GM21528 (cell line): ENCODE data around the gene FOXO3.
"Not testable (repeated sequence)": the region's sequence is repeated elsewhere in the genome, so short reads cannot be mapped to it uniquely, and the experiment has no call there.

Experiments
- ATAC-seq: cut with Tn5 transposase; IDR thresholded peaks from one replicate; pipeline ENCODE4 v1.9.1; 2021; ENCODE audit warnings: mild to moderate bottlenecking, moderate library complexity; ENCODE audit not compliant: unreplicated experiment, low FRiP score

The FOXO3 gene

DNA sequence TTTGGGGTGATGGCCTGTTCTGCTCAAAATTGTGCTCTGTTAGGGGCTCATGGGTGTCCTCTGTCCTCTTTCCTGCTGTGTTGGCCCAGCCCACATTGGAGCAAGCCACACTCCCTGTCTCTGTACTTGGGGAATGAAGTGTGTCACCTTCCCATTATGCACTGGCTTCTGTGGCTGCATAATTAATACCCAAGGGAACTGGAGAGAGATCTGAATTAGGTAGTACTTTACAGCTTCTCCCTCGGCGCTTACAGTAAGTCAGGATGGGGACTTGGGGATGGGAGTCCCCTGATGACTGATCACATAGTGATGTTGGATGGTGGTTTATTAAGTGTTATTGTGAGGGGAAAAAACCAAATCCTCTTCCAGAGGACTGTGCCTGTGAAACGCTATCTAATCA is 116.6 kb downstream of the FOXO3 start:
- no peak for ATAC-seq

DNA sequence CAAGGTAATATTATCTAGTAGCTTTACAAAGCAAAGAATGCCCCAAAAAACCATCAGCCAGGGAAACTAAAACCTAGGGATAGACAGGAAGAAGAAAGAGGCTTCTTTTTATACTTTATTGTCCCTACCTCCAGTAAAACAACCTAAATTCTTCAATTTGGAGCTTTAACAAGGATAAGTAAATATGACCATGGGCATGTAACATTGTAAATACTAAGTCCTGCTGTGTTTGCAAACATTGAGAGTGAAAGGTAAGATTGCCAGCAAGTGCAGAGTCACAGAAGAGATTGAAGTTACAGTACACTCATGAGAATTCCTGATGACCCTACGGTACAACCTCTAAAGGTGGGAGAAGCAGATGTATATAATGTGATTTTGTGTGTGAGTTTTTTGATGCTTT is 117.2 kb downstream of the FOXO3 start:
- no peak for ATAC-seq

DNA sequence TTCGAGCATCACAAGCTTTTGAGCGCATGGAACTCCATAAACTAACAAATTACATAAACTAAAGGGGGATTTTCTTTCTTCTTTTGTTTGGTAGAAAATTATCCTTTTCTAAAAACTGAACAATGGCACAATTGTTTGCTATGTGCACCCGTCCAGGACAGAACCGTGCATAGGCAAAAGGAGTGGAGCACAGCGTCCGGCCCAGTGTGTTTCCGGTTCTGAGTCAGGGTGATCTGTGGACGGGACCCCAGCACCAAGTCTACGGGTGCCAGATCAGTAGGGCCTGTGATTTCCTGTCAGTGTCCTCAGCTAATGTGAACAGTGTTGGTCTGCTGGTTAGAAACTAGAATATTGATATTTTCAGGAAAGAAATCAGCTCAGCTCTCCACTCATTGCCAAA is 119.6 kb downstream of the FOXO3 start:
- ATAC-seq = not testable (repeated sequence)

DNA sequence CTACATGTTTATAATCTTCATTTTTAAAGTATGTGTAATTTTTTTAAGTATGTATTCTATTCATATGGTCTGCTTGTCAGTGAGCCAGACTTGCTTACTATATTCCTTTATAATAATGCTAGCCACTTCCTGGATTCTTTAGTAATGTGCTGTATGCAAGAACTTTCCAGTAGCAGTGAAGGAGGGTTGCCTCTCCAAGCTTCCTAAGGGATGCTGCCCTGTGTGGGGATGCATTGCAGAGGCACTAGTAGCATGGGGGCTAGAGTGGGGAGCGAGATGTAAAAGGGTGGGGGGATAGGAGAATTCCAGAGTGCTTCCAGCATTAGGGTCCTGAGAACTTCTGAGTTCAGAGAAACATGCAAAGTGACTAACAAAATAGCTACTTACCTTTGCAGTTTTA is 121.0 kb downstream of the FOXO3 start:
- not testable (repeated sequence) for ATAC-seq

DNA sequence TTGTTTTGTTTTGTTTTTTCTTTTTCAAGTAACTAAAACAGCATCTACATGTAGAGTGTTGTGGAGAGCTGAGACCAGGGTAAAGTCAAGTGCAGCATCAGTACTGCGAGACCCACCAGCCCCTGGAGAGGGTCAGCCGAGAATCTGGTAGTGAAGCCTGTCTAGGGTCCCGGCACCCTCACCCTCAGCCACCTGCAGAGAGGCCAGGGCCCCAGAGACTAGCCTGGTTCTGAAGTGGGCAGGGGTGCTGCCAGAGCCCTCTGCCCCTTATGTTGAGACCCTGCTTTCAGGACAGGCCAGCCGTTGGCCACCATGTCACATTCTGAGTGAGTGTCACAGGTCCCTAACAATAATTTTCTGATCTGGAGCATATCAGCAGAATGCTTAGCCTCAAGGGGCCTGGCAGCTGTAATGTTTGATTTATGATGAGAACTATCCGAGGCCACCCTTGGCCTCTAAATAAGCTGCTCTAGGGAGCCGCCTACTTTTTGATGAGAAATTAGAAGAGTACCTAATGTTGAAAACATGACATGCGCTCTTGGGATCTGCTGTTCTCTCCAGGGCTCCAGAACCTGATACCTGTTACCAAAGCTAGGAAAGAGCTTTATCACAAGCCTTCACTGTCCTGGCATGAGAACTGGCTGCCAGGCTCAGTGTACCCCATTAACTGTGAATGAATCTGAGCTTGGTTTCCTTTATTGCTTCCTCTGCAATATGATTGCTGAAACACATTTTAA is 121.8 kb downstream of the FOXO3 start:
- ATAC-seq = not testable (repeated sequence)

DNA sequence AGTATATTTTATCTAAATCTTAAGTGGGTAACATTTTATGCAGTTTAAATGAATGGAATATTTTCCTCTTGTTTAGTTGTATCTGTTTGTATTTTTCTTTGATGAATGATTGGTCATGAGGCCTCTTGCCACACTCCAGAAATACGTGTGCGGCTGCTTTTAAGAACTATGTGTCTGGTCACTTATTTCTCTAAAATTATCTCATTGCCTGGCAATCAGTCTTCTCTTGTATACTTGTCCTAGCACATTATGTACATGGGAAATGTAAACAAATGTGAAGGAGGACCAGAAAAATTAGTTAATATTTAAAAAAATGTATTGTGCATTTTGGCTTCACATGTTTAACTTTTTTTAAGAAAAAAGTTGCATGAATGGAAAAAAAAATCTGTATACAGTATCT is 123.3 kb downstream of the FOXO3 start:
- not testable (repeated sequence) for ATAC-seq

DNA sequence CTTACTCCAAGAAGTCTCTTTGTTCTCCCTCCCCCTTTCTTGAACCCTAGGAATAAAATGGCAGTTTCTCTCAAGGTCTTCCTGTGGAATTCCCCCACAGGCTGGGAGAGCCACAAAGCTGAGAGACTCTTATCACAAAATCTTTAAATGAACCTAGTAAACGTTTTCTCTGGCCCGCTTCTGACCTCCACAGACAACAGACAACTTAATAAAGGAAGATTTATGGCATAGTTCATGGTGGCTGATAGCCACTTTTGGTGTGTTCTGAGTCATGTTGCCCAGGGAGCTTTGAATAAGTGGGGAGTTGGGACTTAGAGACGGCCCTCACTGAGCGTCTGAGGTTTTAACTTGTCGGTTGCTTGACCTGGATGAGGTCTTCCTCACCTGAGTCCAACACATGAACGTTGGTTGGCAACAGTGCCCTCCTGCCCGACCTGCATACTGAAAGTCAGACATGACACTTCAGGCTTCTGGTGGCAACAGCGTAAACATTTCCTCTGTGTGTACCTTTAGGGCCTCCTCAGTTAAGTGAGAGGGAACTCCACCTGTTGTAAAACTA is 124.1 kb downstream of the FOXO3 start:
- no peak for ATAC-seq

DNA sequence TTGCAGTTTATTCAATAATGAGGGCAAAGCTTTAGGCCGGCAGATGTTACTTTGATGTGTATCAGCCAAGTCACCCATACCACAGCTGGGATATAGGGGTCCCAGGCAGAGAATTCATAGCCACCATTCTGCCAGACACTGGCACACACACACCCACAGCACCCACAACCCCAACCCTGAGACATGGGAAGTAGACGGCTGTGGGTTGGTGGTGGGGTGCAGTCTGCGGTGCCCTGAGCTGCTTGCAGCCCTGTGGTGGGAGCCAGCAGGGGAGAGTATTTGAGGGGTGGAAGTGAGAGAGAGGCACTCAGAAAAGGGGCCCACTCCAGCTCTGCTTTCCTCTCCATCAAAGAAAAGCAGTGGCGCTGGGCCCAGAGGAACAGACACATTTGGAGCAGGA is 125.3 kb downstream of the FOXO3 start:
- ATAC-seq = no peak

DNA sequence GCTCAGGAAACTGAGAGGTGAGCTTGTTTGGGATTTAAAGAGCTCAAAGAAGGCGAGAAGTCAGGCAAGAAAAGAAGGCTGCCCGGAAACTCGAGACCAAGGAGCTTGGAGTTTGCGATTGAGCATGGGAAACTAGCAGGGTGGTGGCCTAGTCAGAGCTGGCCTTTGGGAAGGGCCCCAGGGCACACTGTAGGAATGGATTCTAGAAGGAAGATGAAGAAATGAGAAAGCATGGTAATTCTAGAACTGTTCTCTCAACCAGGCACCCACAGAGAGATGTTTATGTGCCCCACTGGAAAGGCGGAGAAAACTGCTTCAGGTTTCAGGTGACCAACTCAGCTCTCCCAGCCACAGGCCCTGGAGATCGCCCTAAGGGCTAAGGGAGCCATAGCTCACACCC is 126.2 kb downstream of the FOXO3 start:
- ATAC-seq = no peak

DNA sequence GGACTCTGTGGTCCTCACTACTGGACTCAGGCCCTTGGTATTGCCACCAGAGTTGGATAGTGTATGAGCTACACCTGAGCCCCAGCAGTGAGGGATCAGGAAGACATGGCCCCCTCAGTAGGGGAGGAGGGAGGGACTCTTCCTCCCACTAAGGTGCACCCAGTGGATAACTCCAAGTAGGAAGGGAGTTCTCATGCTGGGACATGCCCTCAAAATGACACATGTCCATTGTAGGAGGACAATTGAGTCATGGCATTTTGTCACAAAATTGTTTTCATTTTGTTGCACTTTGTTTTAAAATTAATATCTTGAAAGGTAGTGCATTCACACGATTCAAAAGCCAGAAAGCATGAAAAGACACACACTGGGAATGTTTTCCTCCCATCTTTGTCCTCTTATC is 127.2 kb downstream of the FOXO3 start:
- no peak for ATAC-seq

DNA sequence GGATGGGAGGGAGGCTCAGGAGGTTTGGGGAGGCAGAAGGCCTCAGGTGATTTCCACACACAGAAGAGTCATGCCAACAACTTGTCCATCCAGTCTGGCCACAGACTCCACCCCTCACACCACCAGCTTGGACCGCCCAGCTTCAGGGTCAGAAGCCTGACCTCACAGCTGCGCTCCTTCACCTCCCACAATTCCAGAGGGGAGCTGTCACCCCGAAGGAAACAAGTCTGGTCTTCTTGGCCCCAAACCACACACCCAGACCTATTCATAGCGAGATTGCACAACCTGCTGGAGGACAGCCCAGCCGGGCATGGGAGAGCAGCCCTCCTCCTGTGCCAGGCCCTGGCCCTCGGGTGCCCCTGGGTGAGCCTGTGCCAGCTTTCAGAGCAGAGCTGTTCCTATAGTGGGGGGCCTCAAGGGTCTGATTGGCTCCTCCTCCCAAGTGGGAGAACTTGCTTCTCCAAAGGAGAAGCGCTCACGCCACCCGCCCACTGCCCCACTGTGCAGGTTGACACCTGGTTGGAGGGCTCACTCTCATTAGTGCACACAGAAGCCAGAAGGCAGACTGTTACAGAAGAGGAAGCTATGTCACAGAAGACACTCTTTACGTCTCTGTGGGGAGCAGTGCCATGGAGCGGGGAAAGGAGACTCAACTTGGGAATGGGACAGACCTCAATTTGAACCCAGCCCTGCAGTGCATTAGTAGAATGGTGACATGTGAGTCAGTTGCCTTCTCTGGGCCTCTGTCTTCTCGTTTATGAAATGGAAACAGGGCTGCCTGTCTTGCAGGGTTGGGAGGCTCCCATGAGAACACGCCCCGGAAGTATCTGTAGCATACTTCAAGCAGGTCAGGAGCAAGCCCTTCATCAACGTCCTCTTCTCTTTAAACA is 128.8 kb downstream of the FOXO3 start:
- no peak for ATAC-seq

DNA sequence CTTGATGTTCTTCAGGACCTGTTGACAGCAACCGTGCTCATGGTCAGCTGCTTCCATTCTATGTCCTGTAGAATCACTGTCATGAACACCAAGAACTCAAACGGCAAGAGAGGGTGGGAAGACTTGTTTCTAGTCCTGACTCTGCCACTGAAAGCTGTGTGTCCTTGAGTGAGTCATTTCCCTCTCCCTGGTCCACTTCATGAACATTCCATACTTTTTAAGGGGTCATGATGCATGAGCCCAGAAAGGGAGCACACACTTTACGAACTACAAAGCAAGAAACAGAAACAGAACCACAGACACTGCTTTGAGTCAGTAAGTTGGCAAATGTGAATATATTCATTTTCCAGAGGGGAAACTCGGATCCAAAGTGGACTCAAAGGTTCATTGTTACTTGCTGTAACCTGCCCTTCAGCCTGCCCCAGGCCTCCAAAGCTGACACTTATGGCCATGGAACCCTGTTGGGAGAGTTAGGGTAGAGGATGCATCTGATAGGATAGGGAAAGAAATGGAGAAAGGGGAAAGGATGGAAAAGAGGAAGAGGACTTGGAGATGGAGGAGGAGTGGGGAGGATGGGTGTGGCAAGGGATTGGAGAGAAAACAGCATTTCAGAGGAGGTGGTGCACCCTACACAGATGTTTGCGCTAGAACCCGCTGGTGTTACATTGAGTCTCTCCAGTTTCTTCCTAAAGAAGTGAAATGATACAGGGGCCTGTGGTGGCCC is 129.8 kb downstream of the FOXO3 start:
- ATAC-seq = no peak

DNA sequence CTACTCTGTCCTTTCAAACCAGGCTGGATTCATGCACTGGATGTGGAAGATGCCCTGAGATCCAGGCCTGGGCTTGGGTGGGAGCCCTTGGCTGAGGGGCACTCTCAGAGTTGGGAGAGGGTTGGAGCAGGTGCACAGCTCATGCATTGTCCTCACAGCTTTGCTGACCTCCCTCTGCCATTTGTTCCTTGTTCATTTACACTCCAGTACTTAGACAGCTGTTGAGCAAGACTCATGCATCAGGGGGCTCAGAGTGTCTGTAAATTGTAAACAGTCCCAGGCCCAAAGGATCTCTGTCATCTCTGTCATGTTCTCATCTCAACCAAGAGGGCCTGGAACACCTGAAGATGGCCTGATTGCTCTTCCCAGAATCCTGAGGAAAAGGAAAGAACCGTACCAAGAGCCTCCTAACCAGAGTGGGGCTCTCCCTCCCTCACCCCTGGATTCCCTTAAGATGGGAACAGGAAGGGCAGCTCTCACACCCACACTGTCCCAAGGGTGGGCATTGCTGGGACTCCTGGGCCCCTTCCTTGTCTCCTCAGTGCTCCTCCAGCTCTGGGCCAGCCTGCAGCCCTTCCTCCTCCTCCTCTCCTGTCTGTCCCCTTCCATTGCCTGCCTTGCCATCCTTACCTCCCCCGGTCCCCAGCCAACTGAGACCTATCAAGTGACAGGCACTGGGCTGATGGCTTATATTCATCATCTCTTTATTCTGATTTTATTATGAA is 132.9 kb downstream of the FOXO3 start:
- no peak for ATAC-seq

DNA sequence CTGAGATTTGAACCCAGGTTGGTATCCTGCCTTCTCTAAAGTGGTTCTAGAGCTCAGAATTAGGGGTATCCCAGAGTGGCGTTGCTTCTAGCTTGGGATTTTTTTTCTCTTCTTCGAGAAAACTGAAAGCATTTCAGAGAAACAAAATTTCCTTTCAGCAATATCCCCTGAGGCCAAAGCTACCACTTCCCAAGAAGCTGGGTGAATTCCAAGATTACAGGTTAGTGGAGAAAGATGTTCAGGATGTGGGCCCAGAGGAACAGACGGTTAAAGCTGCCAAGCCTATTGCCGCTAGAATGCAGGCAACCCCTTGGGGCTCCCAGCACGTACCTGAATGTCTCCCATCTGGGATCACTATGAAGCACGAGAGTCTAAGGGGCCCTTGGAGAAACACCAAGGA is 134.1 kb downstream of the FOXO3 start:
- no peak for ATAC-seq

DNA sequence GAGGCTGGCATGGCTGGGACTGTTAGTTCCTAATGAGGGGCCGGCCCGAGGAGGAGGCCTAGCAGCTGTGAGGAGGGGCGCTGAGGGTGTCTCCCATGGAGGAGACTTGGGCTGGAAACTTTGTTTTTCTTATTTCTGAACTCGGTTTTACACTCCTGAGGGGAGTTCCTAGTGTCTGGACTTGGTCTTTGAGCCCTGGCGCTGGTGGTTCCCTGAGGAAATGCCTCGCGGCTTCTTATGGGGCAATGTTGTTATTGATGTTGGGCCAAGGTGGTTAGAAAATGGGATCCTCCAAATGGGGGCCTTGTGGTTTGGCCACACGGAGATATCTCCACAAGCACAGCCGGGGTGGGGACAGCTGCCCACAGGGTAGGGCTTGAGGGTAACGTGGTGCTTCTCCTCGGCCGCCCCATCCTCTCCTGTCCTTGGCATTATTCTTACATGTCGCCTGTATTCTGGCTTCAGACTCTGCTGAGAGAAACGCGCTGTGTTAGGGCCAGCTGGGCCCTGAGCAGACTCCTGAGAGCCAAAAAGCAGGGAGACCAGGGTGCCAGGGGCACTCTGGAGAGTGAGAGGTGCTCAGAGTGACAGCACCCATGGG is 136.9 kb downstream of the FOXO3 start:
- no peak for ATAC-seq

DNA sequence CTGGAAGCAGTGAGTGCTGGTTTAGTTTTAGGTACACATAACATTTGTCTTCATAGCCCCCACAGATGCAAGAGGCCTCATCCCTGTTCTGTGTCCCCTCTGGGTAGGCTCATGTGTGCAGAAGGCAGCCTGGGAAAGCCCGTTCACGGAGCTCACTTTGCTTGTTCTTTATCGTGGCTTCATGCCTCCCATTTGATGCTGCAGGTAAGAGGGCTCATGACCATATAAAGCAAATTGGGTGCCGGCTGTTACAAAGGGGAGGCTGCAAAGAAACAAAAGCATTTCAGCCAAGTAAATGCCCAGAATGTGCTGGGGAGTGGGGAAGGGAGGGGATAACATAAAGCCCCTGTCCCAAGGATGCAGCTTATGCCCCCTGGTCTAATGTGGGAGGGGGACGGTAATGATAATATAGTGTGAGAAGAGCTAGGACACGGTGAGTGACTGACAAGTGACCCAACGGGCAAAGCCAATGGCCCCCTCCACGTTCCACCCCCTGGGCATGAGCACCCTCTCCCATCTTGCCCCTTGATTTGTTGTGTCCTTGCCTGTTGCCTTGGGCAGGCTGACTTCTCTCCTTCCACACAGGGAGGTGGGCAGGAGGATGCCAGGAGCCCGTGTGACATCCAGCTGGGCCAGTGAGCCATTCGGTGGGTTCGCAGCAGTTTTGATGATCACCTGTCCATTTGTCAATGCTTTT is 138.0 kb downstream of the FOXO3 start:
- no peak for ATAC-seq

DNA sequence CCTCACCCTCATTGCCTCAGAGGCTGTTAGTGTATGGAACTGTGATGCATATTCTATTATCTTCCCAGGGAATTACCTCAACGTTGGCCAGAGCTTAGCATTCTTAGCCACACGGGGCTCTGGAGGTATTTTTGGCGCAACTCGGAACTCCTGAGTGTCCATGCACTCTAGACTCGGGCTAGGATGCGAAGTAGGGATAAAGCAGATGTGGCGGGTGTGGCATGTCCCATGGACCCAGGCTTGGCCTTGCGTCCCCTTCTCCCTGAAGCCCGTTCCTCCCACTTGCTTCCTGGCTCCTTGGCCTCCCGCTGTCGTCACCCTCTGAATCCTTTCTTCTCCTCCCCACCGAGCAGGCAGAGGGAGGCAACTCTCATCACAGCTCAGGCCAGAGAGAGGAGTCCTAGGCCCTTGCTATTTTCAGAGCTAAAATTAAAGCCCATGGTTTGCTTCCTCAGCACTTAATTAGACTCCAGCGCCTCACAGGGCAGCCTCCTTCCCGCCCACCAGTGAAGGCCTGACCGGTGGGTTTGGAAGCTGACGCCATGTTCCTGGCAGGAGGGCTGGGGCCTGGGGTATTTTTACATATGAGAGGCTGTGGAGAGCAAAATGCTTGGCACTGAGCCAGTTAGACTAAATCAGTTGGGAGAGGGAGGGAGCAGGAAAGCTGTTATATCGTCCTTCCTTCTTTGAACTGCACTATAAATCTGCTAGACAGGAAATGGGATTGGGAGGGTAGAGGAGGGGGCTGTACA is 138.7 kb downstream of the FOXO3 start:
- no peak for ATAC-seq

DNA sequence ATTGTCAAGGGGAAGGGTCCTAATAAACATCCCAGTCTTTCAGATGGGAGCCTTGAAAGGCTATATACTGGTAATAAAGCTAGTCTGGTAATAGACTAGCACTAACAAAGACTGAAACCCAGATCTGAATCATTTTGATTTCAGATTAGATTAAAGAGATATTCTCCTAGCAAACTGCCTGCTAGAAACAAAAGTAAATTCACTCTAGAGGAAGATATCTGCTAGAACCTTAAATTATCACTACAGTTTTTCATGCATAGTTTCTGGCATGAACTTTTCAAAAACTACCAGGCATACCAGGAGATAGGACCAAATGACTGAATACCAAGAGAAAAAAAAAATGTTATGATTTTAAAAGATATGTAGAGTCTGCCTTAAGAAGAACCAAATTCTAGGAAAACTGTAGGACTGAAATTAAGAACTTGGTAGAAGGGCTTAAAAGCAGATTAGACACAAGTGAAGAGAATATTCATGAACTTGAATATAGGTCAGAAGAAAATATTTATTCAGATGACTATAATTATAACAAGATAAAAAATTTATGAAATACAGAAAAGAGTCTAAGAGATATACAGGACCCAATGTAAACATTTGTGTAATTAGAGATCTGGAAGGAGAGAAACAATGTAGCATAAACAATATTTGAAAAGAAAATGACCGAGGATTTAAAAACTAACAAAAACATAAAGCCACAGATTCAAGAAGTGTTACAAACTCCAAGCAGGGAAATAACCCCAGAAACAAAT is 141.6 kb downstream of the FOXO3 start:
- no peak for ATAC-seq
